SK-N-SH (cell line): ENCODE results near the gene LCNL1. TPM values are rescaled to one million over a fixed set of nuclear protein-coding genes. Genes with fewer than 3 reads are reported as not detected.

Source experiments
- CTCF ChIA-PET: fragments of 300-600, 350-600 bp; formaldehyde crosslinking; extraction: SDS; loops from one replicate; lab custom pipeline; 2021; lab: Yijun Ruan, JAX
- POLR2A ChIA-PET: fragments of 350-600 bp; sonication (Branson Sonifier 250); formaldehyde crosslinking; extraction: SDS; loops from one replicate; lab custom pipeline; 2020; ENCODE audit warnings: antibody characterized with exemption, inconsistent platforms; lab: Yijun Ruan, JAX
- DNase-seq: peaks from one replicate; pipeline ENCODE4 v3.0.0; 2012
- H2AFZ ChIP-seq: fragments of 200-600 bp; sonication (generic); 2 replicates; pipeline ENCODE4 v1.8.1; 2016; ENCODE audit warnings: antibody characterized with exemption, mild to moderate bottlenecking, low read depth
- H3F3A ChIP-seq: fragments of 200-600 bp; sonication (generic); replicated peaks from 2 replicates; pipeline ENCODE3; 2016; ENCODE audit warnings: antibody characterized with exemption, mild to moderate bottlenecking; ENCODE audit not compliant: insufficient read depth
- H3K27ac ChIP-seq, 2 experiments: fragments of 200-500 bp in 1 of 2; fragments of 200-600 bp in 1 of 2; sonication (Bioruptor generic) in 1 of 2; sonication (generic), shearing (Covaris generic) in 1 of 2; 2 replicates each; pipeline versions ENCODE4 v1.5.1 to v1.6.1; 2014 to 2016; ENCODE audit warnings: low read depth in 2 of 2, inconsistent platforms in 1 of 2, low read length in 1 of 2, mild to moderate bottlenecking in 1 of 2, mixed read lengths in 1 of 2
- H3K27me3 ChIP-seq: fragments of 200-600 bp; sonication (generic), shearing (Covaris generic); 2 replicates; pipeline ENCODE4 v1.6.1; 2016; ENCODE audit warnings: mixed run types; ENCODE audit not compliant: insufficient read depth
- H3K36me3 ChIP-seq, 2 experiments: fragments of 200-500 bp in 1 of 2; fragments of 200-600 bp in 1 of 2; sonication (Bioruptor generic) in 1 of 2; sonication (generic) in 1 of 2; replicated peaks in 1 of 2; 2 replicates each; pipeline versions ENCODE3 to v1.5.1; 2014 to 2016; ENCODE audit warnings: low read length in 1 of 2, mild to moderate bottlenecking in 1 of 2; ENCODE audit not compliant: insufficient read depth in 2 of 2, control insufficient read depth in 1 of 2
- H3K4me1 ChIP-seq, 2 experiments: fragments of 200-500 bp in 1 of 2; fragments of 200-600 bp in 1 of 2; sonication (Bioruptor generic) in 1 of 2; sonication (generic), shearing (Covaris generic) in 1 of 2; 2 replicates each; pipeline versions ENCODE4 v1.5.1 to v1.6.1; 2014 to 2016; ENCODE audit warnings: low read depth in 1 of 2, low read length in 1 of 2, mixed run types in 1 of 2; ENCODE audit not compliant: insufficient read depth in 2 of 2, control insufficient read depth in 1 of 2
- H3K4me2 ChIP-seq: fragments of 200-600 bp; sonication (generic), shearing (Covaris generic); 2 replicates; pipeline ENCODE4 v1.6.1; 2017; ENCODE audit warnings: mixed run types
- H3K4me3 ChIP-seq, 2 experiments: fragments of 200-500 bp in 1 of 2; fragments of 200-600 bp in 1 of 2; sonication (Bioruptor generic) in 1 of 2; sonication (generic), shearing (Covaris generic) in 1 of 2; 2 replicates each; pipeline versions ENCODE4 v1.5.1 to v1.8.1; 2014 to 2016; ENCODE audit warnings: low read depth in 2 of 2, inconsistent platforms in 1 of 2, low read length in 1 of 2, mild to moderate bottlenecking in 1 of 2, mixed read lengths in 1 of 2, moderate library complexity in 1 of 2
- H3K79me2 ChIP-seq: fragments of 200-600 bp; sonication (generic); 2 replicates; pipeline ENCODE4 v1.8.1; 2017; ENCODE audit warnings: mild to moderate bottlenecking; ENCODE audit not compliant: insufficient read depth
- H3K9ac ChIP-seq: fragments of 200-600 bp; sonication (generic); 2 replicates; pipeline ENCODE4 v1.6.1; 2017; ENCODE audit warnings: mixed run types
- H3K9me2 ChIP-seq: fragments of 200-600 bp; sonication (generic); 2 replicates; pipeline ENCODE4 v1.6.1; 2017; ENCODE audit warnings: mixed run types
- H3K9me3 ChIP-seq: fragments of 200-600 bp; sonication (generic); 2 replicates; pipeline ENCODE4 v1.6.1; 2017; ENCODE audit warnings: mixed run types, mild to moderate bottlenecking, moderate library complexity
- H4K20me1 ChIP-seq: fragments of 200-600 bp; sonication (generic); 2 replicates; pipeline ENCODE4 v1.6.1; 2017; ENCODE audit warnings: mild to moderate bottlenecking, mixed run types; ENCODE audit not compliant: insufficient read depth
- CTCF ChIP-seq: fragments of 200-600 bp; sonication (generic); IDR thresholded peaks from 2 replicates; pipeline ENCODE4 v1.6.1; 2017; ENCODE audit warnings: antibody characterized with exemption, mild to moderate bottlenecking, moderate library complexity
- ELF1 ChIP-seq: IDR thresholded peaks from 2 replicates; pipeline ENCODE4 v1.4.0; 2012
- EP300 ChIP-seq, 2 experiments: IDR thresholded peaks; 2 replicates each; pipeline versions ENCODE4 v1.4.0 to v1.6.1; 2012; ENCODE audit warnings: borderline replicate concordance in 1 of 2, low read depth in 1 of 2, low read length in 1 of 2
- FOSL2 ChIP-seq: IDR thresholded peaks from 2 replicates; pipeline ENCODE4 v1.4.0; 2012; ENCODE audit warnings: low read depth, mild to moderate bottlenecking, moderate library complexity, borderline replicate concordance
- FOXJ3 ChIP-seq: sonication (generic); formaldehyde crosslinking; IDR thresholded peaks from 2 replicates; pipeline ENCODE4 v1.5.1; 2020; ENCODE audit warnings: mild to moderate bottlenecking, missing genetic modification reagents
- MXI1 ChIP-seq: IDR thresholded peaks from 2 replicates; pipeline ENCODE4 v1.6.1; 2012; ENCODE audit warnings: mild to moderate bottlenecking, low read depth, low read length, improper control_type of control experiment
- NFIC ChIP-seq: IDR thresholded peaks from 2 replicates; pipeline ENCODE4 v1.4.0; 2012; ENCODE audit warnings: borderline replicate concordance
- NRF1 ChIP-seq: IDR thresholded peaks from 2 replicates; pipeline ENCODE4 v1.6.1; 2012; ENCODE audit warnings: low read depth, mild to moderate bottlenecking, low read length
- POLR2AphosphoS5 ChIP-seq: IDR thresholded peaks from 2 replicates; pipeline ENCODE4 v1.6.1; 2012; ENCODE audit warnings: low read depth, low read length
- REST ChIP-seq: IDR thresholded peaks from 2 replicates; pipeline ENCODE4 v1.6.1; 2012; ENCODE audit warnings: mild to moderate bottlenecking, low read depth, low read length, moderate library complexity
- RFX5 ChIP-seq: IDR thresholded peaks from 2 replicates; pipeline ENCODE4 v1.6.1; 2012; ENCODE audit warnings: mild to moderate bottlenecking, improper control_type of control experiment, low read length
- USF2 ChIP-seq: fragments of 150-350 bp; IDR thresholded peaks from 2 replicates; pipeline ENCODE4 v1.6.1; 2017; ENCODE audit warnings: antibody characterized with exemption, low read length, low read depth, borderline replicate concordance
- ZBTB33 ChIP-seq: IDR thresholded peaks from 2 replicates; pipeline ENCODE4 v1.4.0; 2012; ENCODE audit warnings: low read depth, borderline replicate concordance
- WGBS: methylation state at CpG from one replicate; pipeline ENCODE4 v1.1.6; 2017; ENCODE audit warnings: low lambda C conversion rate; 5-methylcytosine and 5-hydroxymethylcytosine counted together
- polyA plus RNA-seq, 3 experiments: library from polyadenylated mRNA; depleted of rRNA; stranded (reverse); fragments of >200 nt; gene quantifications; 2 replicates each; pipeline ENCODE4 v1.2.3, GENCODE V29; 2012

Gene LCNL1
- polyA plus RNA-seq, 1 of the 3 experiments (the other 2 are of a cell fraction), result not detected

GRCh38 chr9:136981588-136982231, 1.1 kb upstream of the LCNL1 start:
- H3F3A ChIP-seq, result peaks cover 4% of the 10 kb centered on the region
- H3K4me1 ChIP-seq, result peaks cover 0 to 15% of the 10 kb centered on the region in 2 experiments; a peak in 1 of 4 replicates
- POLR2A ChIA-PET, result no interaction called here
- no peak overlapping the region for H3K27ac ChIP-seq
- H2AFZ ChIP-seq, result no peak overlapping the region
- H3K4me2 ChIP-seq, result no peak overlapping the region
- no peaks in the 10 kb centered on the region for H3K9me3 ChIP-seq
- no peaks in the 10 kb centered on the region for H3K79me2 ChIP-seq
- no peak for DNase-seq
- 69% methylated on average over 12 of the region's 17 CpGs for WGBS
- H4K20me1 ChIP-seq, result no peaks in the 10 kb centered on the region
- no peaks in the 10 kb centered on the region for H3K9me2 ChIP-seq
- H3K9ac ChIP-seq, result no peak overlapping the region
- no peak overlapping the region for H3K4me3 ChIP-seq
- CTCF ChIA-PET, result interaction anchor here (1.1 to 3.6 kb wide), 5 partner anchors 9 to 53 kb away, joined by 3 to 14 read pairs (median 7); partner anchors contain the start of gene ABCA2
- no peaks in the 10 kb centered on the region for H3K36me3 ChIP-seq
- TF ChIP-seq USF2, result no peak
- TF ChIP-seq MXI1, result no peak
- no peak for TF ChIP-seq FOXJ3 (CRISPR knock-in tag)
- TF ChIP-seq REST, result no peak
- no peak for TF ChIP-seq NFIC
- TF ChIP-seq ZBTB33, result no peak
- no peak for TF ChIP-seq POLR2AphosphoS5
- no peak for TF ChIP-seq CTCF
- no peak for TF ChIP-seq NRF1
- TF ChIP-seq EP300 (IDR thresholded peaks at IDR 0.05; ENCODE audit: borderline replicate concordance in 1 of 2, low read depth in 1 of 2, low read length in 1 of 2), result no peak
- TF ChIP-seq ELF1, result no peak
- no peak for TF ChIP-seq FOSL2
- TF ChIP-seq RFX5, result no peak
- no peaks in the 10 kb centered on the region for H3K27me3 ChIP-seq
